Ectodermal cell (in vitro differentiated cells): ENCODE results near the gene CT47B1. TPM values are rescaled to one million over a fixed set of nuclear protein-coding genes. Genes with fewer than 3 reads are reported as not detected.
"Not testable (repeated sequence)": the region's sequence is repeated elsewhere in the genome, so short reads cannot be mapped to it uniquely, and the experiment has no call there.

Experiments used
- H3K27ac ChIP-seq: 2 replicates; pipeline ENCODE4 v1.7.0; 2013; ENCODE audit warnings: mild to moderate bottlenecking, low read depth, low read length; ENCODE audit not compliant: insufficient read depth, poor library complexity, severe bottlenecking
- H3K27me3 ChIP-seq: 2 replicates; pipeline ENCODE4 v1.7.0; 2013; ENCODE audit warnings: mild to moderate bottlenecking, low read length; ENCODE audit not compliant: insufficient read depth, control insufficient read depth, poor library complexity, severe bottlenecking
- H3K36me3 ChIP-seq: one replicate; pipeline ENCODE4 v1.7.0; 2013; ENCODE audit warnings: low read length; ENCODE audit not compliant: control insufficient read depth, insufficient read depth
- H3K4me1 ChIP-seq: one replicate; pipeline ENCODE4 v1.7.0; 2013; ENCODE audit warnings: low read length; ENCODE audit not compliant: control insufficient read depth, insufficient read depth
- H3K4me3 ChIP-seq: 2 replicates; pipeline ENCODE4 v1.7.0; 2013; ENCODE audit warnings: low read depth, low read length, control low read depth; ENCODE audit not compliant: insufficient read depth
- H3K9me3 ChIP-seq: 2 replicates; pipeline ENCODE4 v1.7.0; 2013; ENCODE audit warnings: mild to moderate bottlenecking, low read length, moderate library complexity; ENCODE audit not compliant: control insufficient read depth
- WGBS, 2 experiments: methylation state at CpG; one replicate each; pipeline ENCODE4 v1.1.7; 2013; ENCODE audit warnings: missing lambda C conversion rate in 2 of 2; 5-methylcytosine and 5-hydroxymethylcytosine counted together
- polyA plus RNA-seq, 4 experiments: library from polyadenylated mRNA; stranded (reverse); fragments of 50-300 nt; gene quantifications; one replicate each; pipeline ENCODE4 v1.2.3, GENCODE V29; 2013

CT47B1 gene
- not detected for polyA plus RNA-seq (2013, experiment 1 of 4)
- polyA plus RNA-seq (2013, experiment 2 of 4) = not detected
- not detected for polyA plus RNA-seq (2013, experiment 3 of 4)
- polyA plus RNA-seq (2013, experiment 4 of 4) = not detected

DNA sequence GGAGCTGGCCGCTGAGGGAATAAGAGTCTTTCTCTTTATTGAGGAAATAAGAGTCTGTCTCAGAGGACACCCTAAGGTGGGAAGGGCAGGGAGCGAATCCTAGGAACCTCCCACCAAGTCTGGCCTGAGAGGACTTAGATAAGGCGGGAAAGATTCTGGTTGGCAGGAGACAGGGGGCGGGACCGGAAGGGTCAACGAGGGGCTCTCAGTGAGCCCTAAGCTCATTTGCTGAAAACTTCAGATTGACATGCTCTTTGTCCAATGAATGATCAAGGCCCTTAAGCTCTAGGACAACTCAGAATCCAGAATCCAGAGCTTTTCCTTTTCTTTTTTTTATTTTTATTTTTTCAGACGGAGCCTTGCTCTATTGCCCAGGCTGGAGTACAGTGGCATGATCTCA lies at the start of gene CT47B1:
TSS of gene CT47B1 (minus strand) at position 101 of the 400 bp plus-strand sequence. CDS start 196 bp downstream, outside the sequence.
- WGBS, 2 experiments = no CpG with 5 or more reads among the region's 7 CpGs
- H3K9me3 ChIP-seq, H3K4me1 ChIP-seq, H3K36me3 ChIP-seq, H3K27me3 ChIP-seq, H3K4me3 ChIP-seq, H3K27ac ChIP-seq: not testable (repeated sequence)

DNA sequence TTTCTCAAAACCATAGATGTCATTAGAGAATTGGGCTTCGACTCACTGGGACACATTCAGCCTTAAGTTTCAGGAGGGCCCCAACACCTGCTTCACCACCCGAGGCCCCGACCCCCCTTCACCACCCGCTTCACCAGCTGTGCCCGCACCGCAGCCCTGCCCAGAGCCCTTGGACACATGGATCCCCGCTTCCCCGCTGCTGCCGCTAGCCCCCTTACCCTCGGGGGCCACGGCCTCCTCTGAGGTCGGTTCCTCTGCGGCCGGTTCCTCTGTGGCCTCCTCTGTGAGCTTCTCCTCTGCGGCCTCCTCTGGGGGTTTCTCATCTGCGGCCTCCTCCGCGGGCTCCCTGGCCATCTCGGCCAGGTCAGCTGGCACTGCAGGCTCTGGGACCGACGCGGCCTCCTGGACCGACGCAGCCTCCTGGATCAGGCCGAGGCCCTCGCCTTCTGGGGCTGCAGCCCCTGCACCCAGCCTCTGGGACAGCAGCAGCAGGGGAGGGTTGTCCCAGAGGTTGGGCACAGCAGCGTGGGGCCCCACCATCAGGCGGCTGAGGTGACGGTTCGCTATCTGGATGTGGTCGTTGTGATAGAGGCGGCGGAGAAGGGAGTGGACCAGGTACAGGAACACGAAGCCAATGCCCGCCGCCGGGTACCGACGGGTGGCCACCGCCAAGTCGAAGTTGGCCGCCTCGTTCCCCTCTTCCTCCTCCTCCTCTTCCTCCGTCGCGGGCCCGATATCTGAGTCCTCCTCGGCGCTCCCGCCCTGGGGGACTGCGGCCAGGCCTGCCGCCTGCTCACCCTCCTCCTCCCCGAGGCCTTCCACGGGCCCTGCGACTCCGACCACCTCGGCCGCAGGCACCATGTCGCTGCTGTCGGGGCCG lies 748 bp downstream of the CT47B1 start:
- Histone ChIP-seq H3K9me3 (no peaks in the 10 kb centered on the region), H3K4me3 (no peak overlapping the region), H3K27ac (no peak overlapping the region), H3K27me3 (no peaks in the 10 kb centered on the region), H3K36me3 (no peaks in the 10 kb centered on the region), H3K4me1 (no peaks in the 10 kb centered on the region)
- 95 to 96% methylated on average over 55 to 56 of the region's 61 CpGs for WGBS, 2 experiments

DNA sequence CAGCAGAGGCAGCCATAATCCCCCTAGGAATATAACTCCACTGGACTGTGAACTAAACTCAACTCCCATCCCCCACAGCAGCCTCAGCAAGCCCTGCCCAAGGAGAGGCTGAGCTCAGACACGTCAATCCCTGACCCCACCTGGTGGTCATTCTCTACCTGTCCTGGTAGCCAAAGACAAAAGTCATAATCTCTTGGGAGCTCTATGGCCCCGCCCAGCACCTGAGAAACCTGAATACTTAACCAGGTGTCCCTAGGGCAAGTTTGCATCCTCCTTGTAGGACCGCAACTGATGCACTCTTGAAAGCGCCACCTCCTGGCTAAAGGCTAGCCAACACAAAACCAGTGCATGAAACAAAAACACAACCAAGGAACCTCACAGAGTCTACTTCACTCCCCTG lies 18.4 kb downstream of the CT47B1 start:
- no peaks in the 10 kb centered on the region for H3K9me3 ChIP-seq
- H3K4me1 ChIP-seq = no peaks in the 10 kb centered on the region
- H3K4me3 ChIP-seq = no peak overlapping the region
- no peaks in the 10 kb centered on the region for H3K36me3 ChIP-seq
- no peaks in the 10 kb centered on the region for H3K27me3 ChIP-seq
- 23% methylated on average over 4 of the region's 4 CpGs for WGBS, 2 experiments
- no peak overlapping the region for H3K27ac ChIP-seq

DNA sequence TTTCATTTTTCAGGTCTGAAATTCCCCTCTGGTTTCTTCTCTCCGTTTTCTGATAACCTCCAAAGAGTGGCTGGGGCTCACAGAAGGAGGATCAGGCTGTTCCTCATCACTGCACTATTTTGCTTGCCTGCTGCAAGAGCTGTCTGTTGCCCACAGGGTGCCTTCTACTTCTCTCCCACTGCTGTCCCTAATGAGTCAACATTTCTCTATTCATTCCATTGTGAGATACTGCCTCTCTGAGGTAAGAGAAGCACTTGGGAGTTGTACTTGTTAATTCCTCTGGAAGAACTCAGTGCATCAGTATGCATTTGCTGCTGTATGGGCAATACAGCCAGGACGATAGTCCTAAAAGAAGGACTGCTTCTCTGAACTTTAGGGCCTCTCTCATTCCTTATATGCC lies 34.8 kb downstream of the CT47B1 start:
- no peak overlapping the region for H3K4me3 ChIP-seq
- no peaks in the 10 kb centered on the region for H3K9me3 ChIP-seq
- WGBS, 2 experiments = 49 to 54% methylated on average over 2 of the region's 2 CpGs
- H3K4me1 ChIP-seq = no peaks in the 10 kb centered on the region
- H3K36me3 ChIP-seq = no peaks in the 10 kb centered on the region
- no peak overlapping the region for H3K27ac ChIP-seq
- H3K27me3 ChIP-seq = no peaks in the 10 kb centered on the region

DNA sequence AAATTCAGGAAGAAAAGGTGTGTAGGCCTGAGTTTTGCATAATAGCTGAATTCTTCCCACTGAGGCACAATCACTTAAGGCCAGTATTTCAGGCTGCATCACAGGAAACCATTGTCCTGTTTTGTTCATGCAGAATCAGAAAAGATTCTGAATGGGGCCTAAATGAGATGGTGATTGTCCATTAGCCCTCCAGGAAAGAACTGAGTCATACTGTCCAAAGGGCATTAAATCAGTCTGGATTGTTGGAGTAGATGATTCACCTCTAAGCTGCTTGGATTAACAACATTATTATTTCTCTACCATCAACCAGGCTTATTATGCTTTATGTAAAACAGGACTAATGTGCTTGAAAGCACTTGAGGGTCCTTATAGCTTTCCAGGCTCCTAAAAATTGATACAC lies 36.2 kb downstream of the CT47B1 start:
- Histone ChIP-seq H3K4me3 (no peak overlapping the region), H3K36me3 (no peaks in the 10 kb centered on the region), H3K27ac (no peak overlapping the region), H3K27me3 (no peaks in the 10 kb centered on the region), H3K4me1 (no peaks in the 10 kb centered on the region), H3K9me3 (no peaks in the 10 kb centered on the region)

DNA sequence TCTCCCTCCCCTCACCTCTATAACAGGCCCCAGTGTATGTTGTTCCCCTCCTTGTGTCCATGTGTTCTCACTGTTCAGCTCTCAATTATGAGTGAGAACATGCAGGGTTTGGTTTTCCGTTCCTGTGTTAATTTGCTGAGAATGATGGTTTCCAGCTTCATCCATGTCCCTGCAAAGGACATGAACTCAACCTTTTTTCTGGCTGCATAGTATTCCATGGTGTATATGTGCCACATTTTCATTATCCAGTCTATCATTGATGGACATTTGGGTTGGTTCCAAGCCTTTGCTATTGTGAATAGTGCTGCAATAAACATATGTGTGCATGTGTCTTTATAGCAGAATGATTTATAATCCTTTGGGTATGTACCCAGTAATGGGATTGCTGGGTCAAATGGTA lies 48.5 kb downstream of the CT47B1 start:
- H3K9me3 ChIP-seq, H3K4me1 ChIP-seq, H3K4me3 ChIP-seq, H3K27ac ChIP-seq, H3K36me3 ChIP-seq: not testable (repeated sequence)
- peaks cover 29% of the 10 kb centered on the region for H3K27me3 ChIP-seq
- WGBS, 2 experiments = 73 to 100% methylated on average over 1 of the region's 1 CpG

DNA sequence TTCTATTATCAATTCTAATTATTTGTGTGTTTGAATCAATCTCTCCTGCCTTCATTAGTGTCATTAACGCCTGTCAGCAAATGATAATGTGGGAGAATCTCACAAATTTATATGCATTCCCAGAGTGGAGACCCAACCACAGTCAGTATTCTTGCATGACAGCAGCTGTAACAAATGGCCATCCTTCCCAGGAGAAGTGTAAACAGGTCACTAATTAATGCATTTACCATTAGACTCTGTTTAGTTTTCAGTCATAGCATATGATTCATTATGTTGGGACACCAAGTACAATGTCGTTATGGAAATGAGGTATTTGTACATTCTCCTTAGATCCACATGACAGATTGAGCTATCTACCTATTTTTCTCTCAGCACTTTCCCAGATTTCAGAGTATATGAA lies 50.5 kb downstream of the CT47B1 start:
- H3K4me3 ChIP-seq = no peak overlapping the region
- no peaks in the 10 kb centered on the region for H3K4me1 ChIP-seq
- peaks cover 25% of the 10 kb centered on the region for H3K27me3 ChIP-seq
- H3K27ac ChIP-seq = no peak overlapping the region
- WGBS, 2 experiments = 50% methylated on average over 2 of the region's 2 CpGs; no CpG with 5 or more reads in 1 of the 2 experiments
- no peaks in the 10 kb centered on the region for H3K9me3 ChIP-seq
- no peaks in the 10 kb centered on the region for H3K36me3 ChIP-seq

DNA sequence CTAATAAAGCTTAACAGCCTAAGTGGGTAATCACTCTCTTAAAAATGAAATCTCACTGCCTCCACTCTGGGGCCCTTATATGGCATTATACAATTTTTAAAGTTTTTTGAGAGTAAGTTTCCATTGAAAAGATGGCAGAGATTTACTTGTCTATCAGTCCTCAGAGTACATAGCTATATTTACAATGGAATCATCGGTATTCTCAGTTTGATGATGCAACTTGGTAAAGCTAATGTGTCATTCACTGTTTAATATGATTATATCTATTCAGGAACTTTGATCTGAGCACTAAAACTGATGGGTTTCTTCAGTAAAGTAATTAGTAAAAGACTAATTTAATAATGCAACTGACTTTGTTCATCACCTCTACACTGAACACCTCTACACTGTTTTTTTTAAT lies 51.6 kb downstream of the CT47B1 start:
- Histone ChIP-seq H3K36me3 (no peaks in the 10 kb centered on the region), H3K4me1 (no peaks in the 10 kb centered on the region), H3K27me3 (peaks cover 33% of the 10 kb centered on the region), H3K27ac (no peak overlapping the region), H3K9me3 (no peaks in the 10 kb centered on the region), H3K4me3 (no peak overlapping the region)
- no CpG with 5 or more reads among the region's 1 CpG for WGBS, 2 experiments

DNA sequence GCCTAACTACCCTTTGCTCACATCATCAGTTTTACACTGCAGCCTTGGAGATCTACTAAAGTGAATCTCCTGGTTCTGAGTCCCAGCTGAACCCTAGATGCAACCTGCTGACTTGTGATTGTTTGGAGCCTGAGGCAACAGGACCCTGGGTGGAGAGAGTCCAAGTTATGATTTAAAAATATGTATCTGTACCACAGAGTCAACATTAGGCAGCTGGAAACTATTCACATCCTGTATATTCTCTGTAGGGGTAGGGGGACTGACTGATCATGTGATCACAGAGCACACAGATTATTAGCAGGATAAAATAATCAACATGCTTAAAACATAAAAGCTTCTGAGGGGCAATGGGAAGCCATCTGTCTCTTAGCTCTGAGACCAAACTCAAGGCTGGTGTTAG lies 52.1 kb downstream of the CT47B1 start:
- no peaks in the 10 kb centered on the region for H3K9me3 ChIP-seq
- H3K27me3 ChIP-seq = peaks cover 35% of the 10 kb centered on the region
- no peak overlapping the region for H3K27ac ChIP-seq
- H3K4me1 ChIP-seq = no peaks in the 10 kb centered on the region
- no peaks in the 10 kb centered on the region for H3K36me3 ChIP-seq
- no peak overlapping the region for H3K4me3 ChIP-seq
